Prostate gland (tissue), 2 donors: ENCODE results near the gene ZNF358. TPM values are rescaled to one million over a fixed set of nuclear protein-coding genes. Genes with fewer than 3 reads are reported as not detected.

Experiments used
- DNase-seq: peaks from one replicate; pipeline ENCODE4 v3.0.0-alpha.2; 2019; ENCODE audit warnings: low spot score
- H3K27ac ChIP-seq, 2 donors: fragments of 200-600 bp; sonication (generic); 2 replicates each; pipeline ENCODE4 v1.5.1; 2017 to 2019
- H3K27me3 ChIP-seq: fragments of 200-600 bp; sonication (generic); replicated peaks from 2 replicates; pipeline ENCODE4 v1.5.1; 2019; ENCODE audit not compliant: insufficient read depth
- H3K36me3 ChIP-seq, 2 donors: fragments of 200-600 bp; sonication (generic); 1 replicate in 1 of 2; 2 replicates in 1 of 2; pipeline versions ENCODE4 v1.5.1 to v1.8.1; 2017 to 2019
- H3K4me1 ChIP-seq: fragments of 200-600 bp; sonication (generic); replicated peaks from 2 replicates; pipeline ENCODE4 v1.5.1; 2019
- H3K4me3 ChIP-seq, 2 donors: fragments of 200-600 bp; sonication (generic); 2 replicates each; pipeline ENCODE4 v1.5.1; 2017 to 2019
- H3K9me3 ChIP-seq: fragments of 200-600 bp; sonication (generic); 2 replicates; pipeline ENCODE4 v1.5.1; 2017
- CTCF ChIP-seq, 4 experiments: fragments of 200-600 bp in 2 of 4; fragments of 450-650 bp in 2 of 4; sonication (generic) in 2 of 4; IDR thresholded peaks; 1 replicate in 3 of 4; 2 replicates in 1 of 4; pipeline ENCODE4 v1.5.1; 2016 to 2019; ENCODE audit warnings: antibody characterized with exemption in 4 of 4, mild to moderate bottlenecking in 2 of 4, moderate library complexity in 2 of 4
- POLR2A ChIP-seq: fragments of 450-650 bp; IDR thresholded peaks from one replicate; pipeline ENCODE4 v1.6.1; 2016; ENCODE audit warnings: antibody characterized with exemption, mild to moderate bottlenecking
- POLR2AphosphoS5 ChIP-seq: sonication (generic); formaldehyde crosslinking; IDR thresholded peaks from one replicate; pipeline ENCODE4 v1.6.1; 2017; ENCODE audit warnings: antibody characterized with exemption
- WGBS: methylation state at CpG from one replicate; pipeline ENCODE4 v1.1.5; 2018; 5-methylcytosine and 5-hydroxymethylcytosine counted together
- intact Hi-C: fragments of 100-400 bp; cut with DNase I; formaldehyde crosslinking; loops from one replicate; pipeline ENCODE4 v1.14.2; 2022
- total RNA-seq, 2 donors: library from RNA; depleted of rRNA; stranded (reverse); fragments of >200 nt; gene quantifications; one replicate each; pipeline ENCODE4 v1.1.0, GENCODE V29; 2016

The ZNF358 gene
- total RNA-seq, 2 donors from 2014 or later: 104 to 116 TPM

DNA sequence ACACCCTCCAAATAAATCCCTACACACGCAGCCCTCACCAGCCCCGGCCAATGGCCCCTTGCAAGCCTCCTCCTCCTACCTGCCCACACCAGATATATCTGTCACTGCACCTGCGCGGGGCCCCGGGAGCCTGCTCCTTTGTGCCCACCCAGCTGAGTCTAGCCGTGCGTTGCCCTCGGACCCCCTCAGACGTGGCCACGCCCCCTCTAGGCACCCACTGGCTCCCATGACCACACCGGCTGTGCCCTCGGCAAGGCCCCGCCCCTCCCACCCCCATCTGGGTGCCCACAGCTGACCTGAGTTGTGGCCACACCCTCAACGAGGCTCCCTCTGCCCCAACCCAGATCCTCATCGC is 13.3 kb downstream of the ZNF358 start:
- WGBS: 84% methylated on average over 14 of the region's 15 CpGs
- H3K4me1 ChIP-seq: no peaks in the 10 kb centered on the region
- peaks cover 0 to 16% of the 10 kb centered on the region in 2 donors for H3K36me3 ChIP-seq
- DNase-seq: no peak
- no peaks in the 10 kb centered on the region for H3K27me3 ChIP-seq
- H3K27ac ChIP-seq: no peak overlapping the region
- H3K9me3 ChIP-seq: no peaks in the 10 kb centered on the region
- TF ChIP-seq POLR2AphosphoS5 (no peak), CTCF (IDR thresholded peaks at IDR 0.05) (no peak), POLR2A (no peak)
- H3K4me3 ChIP-seq: no peak overlapping the region
- intact Hi-C loops: no loop called here

DNA sequence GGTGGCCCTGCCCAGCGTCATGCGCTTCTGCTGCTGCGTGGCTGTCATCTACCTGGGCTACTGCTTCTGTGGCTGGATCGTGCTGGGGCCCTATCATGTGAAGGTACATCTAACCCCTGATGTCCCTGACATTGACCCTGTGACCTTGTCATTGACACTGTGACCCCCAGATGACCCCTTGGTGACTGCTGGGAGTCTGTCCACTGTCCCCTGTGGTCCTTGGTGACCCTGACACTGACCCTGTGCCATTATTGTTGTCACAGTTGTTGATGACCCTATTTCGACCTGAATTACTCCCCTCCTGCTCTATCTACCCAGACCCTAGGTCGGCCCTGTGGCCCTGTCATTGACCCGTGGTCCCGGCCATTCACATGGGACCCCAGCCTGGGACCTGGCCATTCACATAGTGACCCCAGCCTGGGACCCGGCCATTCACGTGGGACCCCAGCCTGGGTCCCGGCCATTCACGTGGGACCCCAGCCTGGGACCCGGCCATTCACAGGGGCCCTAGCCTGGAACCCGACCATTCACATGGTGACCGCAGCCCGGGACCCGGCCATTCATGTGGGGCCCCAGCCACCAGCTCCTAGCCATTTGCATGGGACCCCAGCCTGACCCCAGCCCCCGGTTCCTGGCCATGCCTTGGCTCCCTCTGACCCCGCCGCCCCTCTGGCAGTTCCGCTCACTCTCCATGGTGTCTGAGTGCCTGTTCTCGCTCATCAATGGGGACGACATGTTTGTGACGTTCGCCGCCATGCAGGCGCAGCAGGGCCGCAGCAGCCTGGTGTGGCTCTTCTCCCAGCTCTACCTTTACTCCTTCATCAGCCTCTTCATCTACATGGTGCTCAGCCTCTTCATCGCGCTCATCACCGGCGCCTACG is 13.9 kb downstream of the ZNF358 start:
- H3K9me3 ChIP-seq: no peaks in the 10 kb centered on the region
- no peak overlapping the region for H3K4me3 ChIP-seq
- H3K27me3 ChIP-seq: no peaks in the 10 kb centered on the region
- TF ChIP-seq POLR2A (no peak), POLR2AphosphoS5 (no peak), CTCF (IDR thresholded peaks at IDR 0.05) (no peak)
- DNase-seq: no peak
- 94% methylated on average over 31 of the region's 33 CpGs for WGBS
- no peak overlapping the region for H3K27ac ChIP-seq
- H3K4me1 ChIP-seq: no peaks in the 10 kb centered on the region
- intact Hi-C loops: loop anchor here (5.0 to 10.0 kb wide), 3 partner anchors 43 to 397 kb away; partner anchors contain the start of genes CTXN1 and PEX11G
- H3K36me3 ChIP-seq: peaks cover 0 to 16% of the 10 kb centered on the region in 2 donors

DNA sequence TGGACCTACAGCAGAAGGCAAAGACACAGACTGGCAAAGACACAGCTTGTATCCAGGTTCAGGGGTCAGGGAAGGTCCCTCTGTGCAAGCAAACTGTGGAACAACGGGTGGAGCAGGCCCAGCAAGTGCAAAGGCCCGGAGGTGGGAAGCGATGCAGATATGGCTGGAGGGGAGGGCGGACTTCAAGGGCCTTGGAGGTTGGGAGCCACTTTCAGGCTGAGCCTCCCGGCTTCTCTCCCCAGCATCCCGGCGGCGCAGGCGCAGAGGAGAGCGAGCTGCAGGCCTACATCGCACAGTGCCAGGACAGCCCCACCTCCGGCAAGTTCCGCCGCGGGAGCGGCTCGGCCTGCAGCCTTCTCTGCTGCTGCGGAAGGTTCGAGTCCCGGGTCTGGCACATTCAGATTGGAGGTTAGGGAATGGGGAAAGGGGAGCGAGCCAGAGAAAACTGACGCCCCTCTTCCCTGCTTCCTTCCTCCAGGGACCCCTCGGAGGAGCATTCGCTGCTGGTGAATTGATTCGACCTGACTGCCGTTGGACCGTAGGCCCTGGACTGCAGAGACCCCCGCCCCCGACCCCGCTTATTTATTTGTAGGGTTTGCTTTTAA is 17.5 kb downstream of the ZNF358 start:
- H3K36me3 ChIP-seq: peaks cover 0 to 5% of the 10 kb centered on the region in 2 donors
- intact Hi-C loops: loop anchor here (5.0 to 10.0 kb wide), 3 partner anchors 46 to 394 kb away; partner anchors contain the start of genes CTXN1 and PEX11G
- H3K4me1 ChIP-seq: no peaks in the 10 kb centered on the region
- 21% methylated on average over 30 of the region's 30 CpGs for WGBS
- H3K27ac ChIP-seq: peak overlapping the region; percentile 86 to 91
- DNase-seq: peak; percentile 27
- H3K4me3 ChIP-seq: peak overlapping the region; percentile 85 to 93
- no peaks in the 10 kb centered on the region for H3K27me3 ChIP-seq
- TF ChIP-seq CTCF (IDR thresholded peaks at IDR 0.05) (peak in 1 of 4 experiments; percentile 6), POLR2A (no peak)
- H3K9me3 ChIP-seq: no peaks in the 10 kb centered on the region

DNA sequence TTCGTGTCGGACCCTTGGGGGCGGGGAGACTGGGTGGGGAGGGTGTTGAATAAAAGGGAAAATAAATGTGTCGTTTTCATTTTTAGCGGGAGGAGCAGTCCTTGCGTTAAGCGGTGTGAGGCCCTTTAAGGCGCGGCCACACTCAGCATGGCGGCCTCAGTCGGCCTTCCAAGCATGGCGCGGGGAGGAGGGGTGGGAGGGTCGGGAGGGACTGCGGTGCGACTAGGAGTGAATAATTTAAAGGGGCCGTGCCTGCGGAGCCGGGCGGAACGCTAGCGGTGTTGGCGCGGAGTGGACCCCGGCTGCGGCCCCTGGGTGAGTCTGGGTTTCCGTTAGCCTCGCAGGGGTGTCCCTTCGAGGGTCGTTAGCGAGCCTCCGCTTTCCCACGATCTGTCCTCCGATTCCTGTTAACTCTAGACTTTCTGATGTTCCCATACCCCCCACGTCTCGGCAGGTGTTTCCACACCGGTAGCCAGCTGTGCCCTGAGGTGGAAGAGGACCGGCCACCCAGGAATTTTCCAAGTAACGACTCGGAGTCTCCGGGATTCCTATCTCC is 18.1 kb downstream of the ZNF358 start:
- intact Hi-C loops: loop anchor here (5.0 to 10.0 kb wide), 3 partner anchors 47 to 393 kb away; partner anchors contain the start of genes CTXN1 and PEX11G
- DNase-seq: peak; percentile 84
- Histone ChIP-seq H3K27ac (peak overlapping the region; percentile 86 to 91), H3K27me3 (no peaks in the 10 kb centered on the region), H3K4me1 (no peaks in the 10 kb centered on the region), H3K36me3 (no peaks in the 10 kb centered on the region), H3K4me3 (peak overlapping the region; percentile 85 to 93), H3K9me3 (no peaks in the 10 kb centered on the region)
- TF ChIP-seq POLR2A (peak; percentile 59), POLR2AphosphoS5 (peak; percentile 77), CTCF (IDR thresholded peaks at IDR 0.05) (no peak)
- WGBS: 1% methylated on average over 41 of the region's 41 CpGs
